Measurements from ENCODE around the gene CD163L1. TPM values are rescaled to one million over a fixed set of nuclear protein-coding genes. Genes with fewer than 3 reads are reported as not detected.
"Not testable (repeated sequence)": the region's sequence is repeated elsewhere in the genome, so short reads cannot be mapped to it uniquely, and the experiment has no call there.

CD163L1 gene
- total and polyA plus RNA-seq, 9 donors = 0.32 to 4.4 (median 0.71) TPM

GRCh38 chr12:7349418-7349817, 94.5 kb downstream of the CD163L1 start:
- no peaks in the 10 kb centered on the region for H3K36me3 ChIP-seq
- peaks cover 4% of the 10 kb centered on the region for H3K27me3 ChIP-seq
- no peak for DNase-seq
- H3K4me1 ChIP-seq (ENCODE audit: insufficient read depth) = no peaks in the 10 kb centered on the region
- no peak for TF ChIP-seq CTCF (IDR thresholded peaks at IDR 0.05)
- no peak for TF ChIP-seq EP300 (IDR thresholded peaks at IDR 0.05)
- no peak for TF ChIP-seq POLR2A (IDR thresholded peaks at IDR 0.05)
- no peaks in the 10 kb centered on the region for H3K9me3 ChIP-seq
- intact Hi-C loops (cut with DNase I) = no loop called here
- H3K27ac ChIP-seq = no peak overlapping the region
- WGBS, 3 donors = 61 to 82% (median 78%) methylated on average over 4 of the region's 4 CpGs
- H3K4me3 ChIP-seq = no peak overlapping the region

DNA sequence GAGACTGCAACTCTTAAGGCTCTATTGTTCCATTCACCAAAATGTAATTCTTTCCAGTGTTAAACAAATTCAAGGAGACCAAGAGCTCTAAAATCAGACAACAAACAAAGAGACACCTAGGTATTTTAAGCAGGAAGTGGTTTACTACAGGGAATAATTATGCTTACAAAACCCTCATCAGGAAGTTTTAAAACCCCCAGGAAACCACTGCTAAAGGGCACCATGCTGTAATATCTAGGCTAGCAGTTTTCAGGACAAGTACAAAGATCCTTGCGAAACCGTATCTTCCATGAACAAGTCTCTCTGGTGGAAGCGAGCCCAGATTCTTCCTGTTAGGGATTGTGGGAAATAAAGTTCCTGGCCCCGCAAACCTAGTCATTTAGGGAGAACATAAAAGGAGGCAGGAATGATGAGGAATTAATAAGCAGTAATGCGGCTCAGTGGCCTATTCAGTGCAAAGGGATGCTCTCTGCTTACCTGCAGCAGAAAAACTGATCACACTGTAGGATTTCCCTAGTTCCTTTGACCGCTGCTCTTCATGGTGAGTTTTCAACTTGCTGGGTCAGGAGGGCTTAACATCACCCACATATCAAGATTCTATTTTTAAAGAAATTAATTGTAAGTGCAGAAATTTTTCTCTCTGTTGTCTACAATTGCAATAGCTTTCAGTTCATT, 97.3 kb downstream of the CD163L1 start:
- Histone ChIP-seq H3K27me3 (peaks cover 4% of the 10 kb centered on the region), H3K4me3 (no peak overlapping the region), H3K36me3 (no peaks in the 10 kb centered on the region), H3K27ac (no peak overlapping the region), H3K9me3 (no peaks in the 10 kb centered on the region), H3K4me1 (ENCODE audit: insufficient read depth) (no peaks in the 10 kb centered on the region)
- TF ChIP-seq CTCF (IDR thresholded peaks at IDR 0.05) (no peak), EP300 (IDR thresholded peaks at IDR 0.05) (no peak), POLR2A (IDR thresholded peaks at IDR 0.05) (no peak)
- intact Hi-C loops (cut with DNase I) = no loop called here
- WGBS, 3 donors = 85 to 87% (median 87%) methylated on average over 6 of the region's 6 CpGs
- DNase-seq = no peak

GRCh38 chr12:7344833-7345606, 98.9 kb downstream of the CD163L1 start:
- no peaks in the 10 kb centered on the region for H3K4me1 ChIP-seq (ENCODE audit: insufficient read depth)
- H3K27ac ChIP-seq = no peak overlapping the region
- H3K9me3 ChIP-seq = no peaks in the 10 kb centered on the region
- H3K27me3 ChIP-seq = no peaks in the 10 kb centered on the region
- intact Hi-C loops (cut with DNase I) = no loop called here
- TF ChIP-seq POLR2A (IDR thresholded peaks at IDR 0.05) (no peak), CTCF (IDR thresholded peaks at IDR 0.05) (no peak), EP300 (IDR thresholded peaks at IDR 0.05) (no peak)
- no peak for DNase-seq
- no peak overlapping the region for H3K4me3 ChIP-seq
- H3K36me3 ChIP-seq = no peaks in the 10 kb centered on the region

DNA sequence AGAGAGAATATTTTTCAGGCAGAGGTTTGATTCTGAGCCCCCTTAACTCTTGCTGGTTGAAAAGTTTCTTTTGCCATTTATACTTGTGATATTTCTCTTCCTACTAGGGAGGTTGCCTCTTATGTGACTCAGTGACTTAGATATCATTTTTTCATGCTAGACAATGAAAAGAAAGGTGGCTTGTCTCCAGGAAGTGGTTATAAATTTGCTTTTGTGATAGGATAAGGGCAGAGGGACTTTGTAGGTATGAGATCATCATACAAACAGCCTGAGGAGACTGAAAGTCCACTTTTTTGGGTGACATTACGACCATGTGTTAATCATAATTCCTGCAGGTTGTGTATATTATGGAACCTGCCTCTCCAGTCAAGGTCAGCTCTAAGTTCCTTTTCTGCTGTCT, 104.3 kb downstream of the CD163L1 start:
- no peak overlapping the region for H3K27ac ChIP-seq
- no peaks in the 10 kb centered on the region for H3K4me1 ChIP-seq (ENCODE audit: insufficient read depth)
- intact Hi-C loops (cut with DNase I) = no loop called here
- no peaks in the 10 kb centered on the region for H3K27me3 ChIP-seq
- H3K4me3 ChIP-seq = no peak overlapping the region
- 41 to 80% (median 66%) methylated on average over 1 of the region's 1 CpG for WGBS, 3 donors
- TF ChIP-seq POLR2A (IDR thresholded peaks at IDR 0.05) (no peak), CTCF (IDR thresholded peaks at IDR 0.05) (no peak), EP300 (IDR thresholded peaks at IDR 0.05) (no peak)
- no peaks in the 10 kb centered on the region for H3K9me3 ChIP-seq
- DNase-seq = no peak
- no peaks in the 10 kb centered on the region for H3K36me3 ChIP-seq

DNA sequence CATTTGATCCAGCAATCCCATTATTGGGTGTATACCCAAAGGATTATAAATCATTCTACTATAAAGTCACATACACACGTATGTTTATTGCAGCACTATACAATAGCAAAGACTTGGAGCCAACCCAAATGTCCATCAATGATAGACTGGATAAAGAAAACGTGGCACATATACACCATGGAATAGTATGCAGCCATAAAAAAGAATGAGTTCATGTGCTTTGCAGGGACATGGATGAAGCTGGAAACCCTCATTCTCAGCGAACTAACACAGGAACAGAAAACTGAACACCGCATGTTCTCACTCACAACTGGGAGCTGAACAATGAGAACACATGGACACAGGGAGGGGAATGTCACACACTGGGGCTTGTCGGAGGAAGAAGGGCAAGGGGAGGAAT, 106.2 kb downstream of the CD163L1 start:
- H3K36me3 ChIP-seq; H3K4me3 ChIP-seq; H3K27ac ChIP-seq; DNase-seq; H3K4me1 ChIP-seq (ENCODE audit: insufficient read depth); H3K27me3 ChIP-seq; intact Hi-C loops (cut with DNase I); H3K9me3 ChIP-seq: not testable (repeated sequence)
- 79 to 87% (median 80%) methylated on average over 5 of the region's 5 CpGs for WGBS, 3 donors
